CD4-positive, alpha-beta T cell treated with Interleukin-21 for 1 hour (primary cell): ENCODE measurements around the gene DENND1C.
"Not testable (repeated sequence)": the region's sequence is repeated elsewhere in the genome, so short reads cannot be mapped to it uniquely, and the experiment has no call there.

ENCODE experiments used
- DNase-seq: peaks from one replicate; pipeline ENCODE4 v3.0.0-alpha.2; 2020

The DENND1C gene

DNA sequence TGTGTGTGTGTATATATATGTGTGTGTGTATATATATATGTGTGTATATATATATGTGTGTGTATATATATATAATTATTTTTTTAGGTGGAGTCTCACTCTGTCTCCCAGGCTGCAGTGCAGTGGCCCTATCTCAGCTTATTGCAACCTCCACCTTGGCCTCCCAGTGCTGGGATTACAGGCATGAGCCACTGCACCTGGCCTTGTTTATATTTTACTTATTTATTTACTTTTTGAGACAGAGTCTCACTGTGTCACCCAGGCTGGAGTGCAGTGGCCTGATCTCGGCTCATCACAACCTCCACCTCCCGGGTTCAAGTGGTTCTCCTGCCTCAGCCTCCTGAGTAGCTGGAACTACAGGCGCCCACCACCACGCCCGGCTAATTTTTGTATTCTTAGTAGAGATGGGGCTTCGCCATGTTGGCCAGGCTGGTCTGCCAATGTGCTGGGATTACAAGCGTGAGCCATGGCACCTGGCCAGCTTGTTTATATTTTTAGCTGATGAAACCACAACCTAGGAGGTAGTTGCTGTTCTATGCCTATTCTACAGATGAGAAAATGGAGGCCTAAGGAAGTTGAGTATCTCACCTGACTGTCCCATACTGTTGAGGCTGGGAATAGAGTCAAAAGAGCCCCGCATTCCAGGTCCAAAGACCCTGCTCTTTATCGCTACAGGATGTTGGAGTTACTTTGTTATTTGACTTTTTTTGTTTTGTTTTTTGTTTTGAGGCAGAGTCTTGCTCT is 26.6 kb upstream of the DENND1C start:
- DNase-seq: not testable (repeated sequence)

DNA sequence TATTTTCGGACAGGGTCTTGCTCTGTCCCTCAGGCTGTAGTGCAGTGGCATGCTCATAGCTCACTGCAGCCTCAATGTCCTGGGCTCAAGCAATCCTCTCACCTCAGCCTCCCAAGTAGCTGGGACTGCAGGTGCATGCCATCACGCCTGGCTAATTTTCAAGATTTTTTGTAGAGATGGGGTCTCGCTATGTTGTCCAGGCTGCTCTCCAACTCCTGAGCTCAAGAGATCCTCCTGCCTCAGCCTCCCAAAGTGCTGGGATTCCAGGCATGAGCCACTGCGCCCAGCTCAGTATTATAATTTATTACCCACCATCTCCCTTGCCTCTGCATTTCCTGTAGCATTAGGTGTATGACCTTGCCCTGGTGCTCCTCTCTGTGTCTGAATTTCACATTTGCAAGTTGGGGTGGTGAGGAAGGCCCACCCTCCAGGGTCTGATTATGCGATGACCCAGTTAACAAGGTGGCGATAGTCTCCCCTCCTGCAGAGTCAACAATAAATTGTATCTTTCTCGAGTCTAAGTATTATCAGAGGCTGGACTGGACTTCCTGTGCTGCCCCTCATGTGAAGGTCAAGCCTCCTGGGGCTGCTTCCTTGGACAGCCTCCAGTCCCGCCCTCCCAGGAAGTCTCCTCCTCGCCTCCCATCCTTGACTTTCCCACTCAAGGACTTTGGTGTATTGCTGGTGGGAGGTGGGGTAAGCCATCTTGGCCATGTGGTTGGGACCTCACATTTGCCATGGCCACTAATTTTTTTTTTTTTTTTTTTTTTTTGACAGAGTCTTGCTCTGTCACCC is 22.0 kb upstream of the DENND1C start:
- no peak for DNase-seq

DNA sequence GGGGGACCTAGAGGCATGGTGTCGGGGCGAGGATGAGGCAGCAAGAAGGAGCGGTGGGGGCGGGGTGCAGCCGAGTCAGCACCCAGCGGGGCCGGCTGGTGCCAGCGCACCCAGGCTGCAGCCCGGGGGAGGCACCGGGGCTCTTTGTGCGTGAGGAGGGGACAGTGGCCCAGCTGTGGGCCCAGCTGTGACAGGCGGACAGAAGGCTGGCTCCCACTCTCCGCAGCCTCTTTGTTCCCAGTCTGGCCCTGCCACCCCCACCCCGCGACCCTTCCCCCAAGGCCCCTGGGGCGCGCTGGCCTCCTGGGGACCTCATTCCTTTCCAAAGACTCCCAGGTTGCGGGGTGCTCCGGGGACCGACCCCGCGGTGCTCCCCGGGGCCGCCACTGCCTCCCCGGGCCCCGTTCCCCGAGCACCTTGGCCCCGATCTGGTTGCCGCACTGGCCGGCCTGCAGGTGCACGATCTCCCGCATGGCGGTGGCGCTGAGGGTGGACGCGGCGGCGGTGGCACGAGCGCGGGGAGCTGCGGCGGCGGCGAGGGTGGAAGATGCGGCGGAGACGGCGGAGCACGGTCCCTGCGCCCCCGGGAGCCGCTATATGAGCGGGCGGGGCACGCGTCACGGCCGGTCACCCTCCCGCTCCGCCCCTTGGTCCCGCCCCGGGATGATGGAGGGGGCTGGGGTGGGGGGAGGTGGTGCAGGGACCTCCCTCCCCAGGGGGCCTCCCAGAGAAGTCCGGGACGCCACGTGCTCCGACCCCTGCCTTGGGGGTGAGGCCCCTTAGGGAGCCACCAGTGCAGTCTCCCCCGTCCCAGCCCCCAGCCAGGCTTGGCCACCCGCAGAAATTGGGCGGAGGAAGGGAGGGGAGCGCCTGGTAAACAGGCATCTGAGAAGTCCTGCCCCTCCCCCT is 20.4 kb upstream of the DENND1C start, which contains the start of gene TUBB4A:
Gene TUBB4A, minus strand, starts transcription at position 570 of the 909 bp plus-strand sequence. Its CDS starts 97 bp downstream, at position 473.
- DNase-seq: peak; percentile 49

DNA sequence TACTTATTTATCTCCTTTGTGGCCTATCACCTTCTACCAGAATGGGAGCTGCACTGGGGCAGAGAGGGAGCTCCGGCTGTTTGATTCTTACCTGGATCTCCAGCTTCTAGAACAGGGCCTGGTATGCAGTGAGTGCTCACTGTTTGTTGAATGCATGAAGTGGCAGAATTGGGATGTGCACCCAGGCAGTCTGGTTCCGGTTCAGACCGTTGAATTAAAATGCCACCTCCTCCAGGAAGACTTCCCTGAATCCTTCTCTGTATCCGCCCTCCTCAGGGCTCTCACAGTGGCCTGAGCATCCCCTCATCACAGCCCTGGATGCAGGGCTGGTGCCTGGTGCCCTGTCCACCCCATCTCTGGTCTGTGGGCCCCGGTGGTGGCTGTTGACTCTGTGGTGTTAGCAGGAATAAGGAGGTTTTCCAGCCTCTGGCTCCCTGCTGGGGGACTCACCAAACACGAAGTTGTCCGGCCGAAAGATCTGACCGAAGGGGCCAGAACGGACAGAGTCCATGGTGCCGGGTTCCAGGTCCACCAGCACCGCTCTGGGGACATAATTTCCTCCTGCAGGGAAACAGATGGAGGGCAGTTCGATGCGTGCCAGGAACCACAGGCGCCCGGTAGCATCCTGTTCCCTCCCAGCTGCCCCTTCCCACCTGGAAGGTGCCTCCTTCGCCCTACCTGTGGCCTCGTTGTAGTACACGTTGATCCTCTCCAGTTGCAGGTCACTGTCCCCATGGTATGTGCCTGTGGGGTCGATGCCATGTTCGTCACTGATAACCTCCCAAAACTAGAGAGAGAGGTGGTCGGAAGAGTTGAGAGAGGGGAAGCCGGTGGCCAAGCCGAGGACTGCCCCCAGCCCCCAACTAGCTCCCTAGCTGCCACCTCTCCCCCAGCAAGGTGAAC is 19.5 kb upstream of the DENND1C start:
- no peak for DNase-seq

DNA sequence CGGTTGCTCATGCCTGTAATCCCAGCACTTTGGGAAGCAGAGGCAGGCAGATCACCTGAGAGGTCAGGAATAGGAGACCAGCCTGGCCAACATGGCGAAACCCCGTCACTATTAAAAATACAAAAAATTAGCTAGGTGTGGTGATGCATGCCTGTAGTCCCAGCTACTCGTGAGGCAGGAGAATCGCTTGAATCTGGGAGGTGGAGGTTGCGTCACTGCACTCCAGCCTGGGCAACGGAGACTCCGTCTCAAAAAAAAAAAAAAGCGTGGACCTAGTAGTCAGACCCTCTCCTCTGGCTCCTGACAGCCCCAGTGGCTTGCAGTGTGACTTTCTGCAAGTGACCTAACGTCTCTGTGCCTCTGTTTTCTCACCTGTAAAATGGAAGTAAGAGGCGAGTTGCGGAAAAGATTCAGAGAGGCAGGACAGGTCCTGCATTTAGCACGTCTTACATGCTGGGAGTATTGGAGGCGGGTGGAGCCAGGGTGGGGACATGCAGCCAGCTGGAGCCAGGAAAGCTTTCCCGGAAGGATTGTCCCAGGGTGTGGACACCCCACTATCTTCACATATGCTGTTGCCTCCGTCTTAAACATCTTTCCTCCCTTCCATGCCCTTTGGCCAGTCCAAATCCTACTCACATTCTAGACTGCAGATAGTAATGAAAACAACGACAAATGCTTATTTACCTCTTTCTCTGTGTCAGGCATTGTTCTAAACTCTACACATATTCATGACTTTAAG is 17.6 kb upstream of the DENND1C start:
- DNase-seq: no peak

DNA sequence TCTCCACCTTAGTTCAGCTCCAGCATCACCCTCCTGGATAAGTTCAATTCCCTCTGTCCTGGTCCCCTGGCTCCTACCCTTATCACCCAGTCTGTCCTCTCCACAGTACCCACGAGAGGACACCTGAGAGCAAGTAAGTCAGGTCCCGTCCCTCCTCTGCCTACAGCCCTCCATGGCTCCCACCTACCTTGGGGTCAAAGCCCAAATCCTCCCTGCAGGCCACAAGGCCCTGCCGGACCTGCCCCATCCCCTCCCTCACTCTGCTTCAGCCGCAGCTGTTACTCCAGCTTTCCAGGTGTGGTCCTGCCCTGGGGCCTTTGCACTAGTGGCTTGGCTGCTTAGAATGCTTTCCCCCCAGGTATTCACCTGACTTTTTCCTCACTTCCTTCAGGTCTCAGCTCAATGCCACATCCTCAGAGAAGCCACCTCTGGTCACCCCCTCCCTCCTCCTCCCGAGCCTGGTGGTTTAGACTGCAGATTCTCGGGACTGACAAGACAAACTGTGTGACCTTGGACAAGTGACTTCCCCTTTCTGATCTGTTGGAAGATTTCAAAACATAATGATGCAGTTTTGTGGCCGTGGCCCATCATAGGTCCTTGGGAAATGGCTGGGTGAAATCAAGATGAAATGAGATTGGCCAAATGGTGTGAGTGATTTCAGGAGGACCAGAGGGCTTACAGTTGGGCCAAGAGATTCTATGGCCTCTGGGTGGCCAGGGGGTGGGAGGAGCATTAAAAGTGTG is 16.9 kb upstream of the DENND1C start:
- DNase-seq: no peak

DNA sequence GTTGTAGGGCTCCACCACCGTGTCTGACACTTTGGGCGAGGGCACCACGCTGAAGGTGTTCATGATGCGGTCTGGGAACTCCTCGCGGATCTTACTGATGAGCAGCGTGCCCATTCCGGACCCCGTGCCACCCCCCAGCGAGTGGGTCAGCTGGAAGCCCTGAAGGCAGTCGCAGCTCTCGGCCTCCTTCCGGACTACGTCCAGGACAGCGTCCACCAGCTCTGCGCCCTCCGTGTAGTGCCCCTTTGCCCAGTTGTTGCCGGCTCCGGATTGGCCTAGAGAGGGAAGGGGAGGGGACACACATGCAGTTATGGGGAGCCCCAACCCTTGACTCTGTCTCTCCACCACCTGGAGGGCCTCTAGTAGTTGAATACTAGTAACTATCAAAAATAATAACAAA is 14.4 kb upstream of the DENND1C start:
- DNase-seq: no peak

DNA sequence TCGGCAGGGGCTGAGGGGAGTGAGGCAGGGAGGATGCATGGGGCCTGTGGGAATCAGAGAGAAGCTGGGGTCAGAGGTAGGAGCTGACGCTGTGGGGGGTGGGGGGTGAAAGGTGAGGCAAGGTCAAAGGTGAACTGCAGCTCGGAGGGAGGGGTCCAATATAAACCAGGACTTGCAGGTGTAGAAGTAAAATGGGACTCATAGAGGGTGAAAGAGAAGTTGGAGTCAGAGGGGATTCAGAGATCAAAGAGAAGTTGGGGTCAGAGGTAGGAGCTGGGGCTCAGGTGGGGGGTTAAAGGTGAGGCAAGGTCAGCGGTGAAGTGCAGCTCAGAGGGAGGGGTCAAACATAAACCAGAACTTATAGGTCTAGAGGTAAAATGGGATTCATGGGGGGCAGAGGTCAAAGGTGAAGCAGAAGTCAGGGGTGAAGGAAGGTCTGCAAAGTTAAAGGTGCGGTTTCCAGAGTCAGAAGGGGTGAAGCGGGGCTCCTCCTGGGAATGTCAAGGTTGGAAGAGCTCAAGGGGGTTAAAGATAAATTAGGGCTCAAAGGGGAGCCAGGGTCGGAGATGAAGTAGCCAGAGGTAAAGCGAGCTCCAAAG is 12.9 kb upstream of the DENND1C start:
- DNase-seq: no peak

DNA sequence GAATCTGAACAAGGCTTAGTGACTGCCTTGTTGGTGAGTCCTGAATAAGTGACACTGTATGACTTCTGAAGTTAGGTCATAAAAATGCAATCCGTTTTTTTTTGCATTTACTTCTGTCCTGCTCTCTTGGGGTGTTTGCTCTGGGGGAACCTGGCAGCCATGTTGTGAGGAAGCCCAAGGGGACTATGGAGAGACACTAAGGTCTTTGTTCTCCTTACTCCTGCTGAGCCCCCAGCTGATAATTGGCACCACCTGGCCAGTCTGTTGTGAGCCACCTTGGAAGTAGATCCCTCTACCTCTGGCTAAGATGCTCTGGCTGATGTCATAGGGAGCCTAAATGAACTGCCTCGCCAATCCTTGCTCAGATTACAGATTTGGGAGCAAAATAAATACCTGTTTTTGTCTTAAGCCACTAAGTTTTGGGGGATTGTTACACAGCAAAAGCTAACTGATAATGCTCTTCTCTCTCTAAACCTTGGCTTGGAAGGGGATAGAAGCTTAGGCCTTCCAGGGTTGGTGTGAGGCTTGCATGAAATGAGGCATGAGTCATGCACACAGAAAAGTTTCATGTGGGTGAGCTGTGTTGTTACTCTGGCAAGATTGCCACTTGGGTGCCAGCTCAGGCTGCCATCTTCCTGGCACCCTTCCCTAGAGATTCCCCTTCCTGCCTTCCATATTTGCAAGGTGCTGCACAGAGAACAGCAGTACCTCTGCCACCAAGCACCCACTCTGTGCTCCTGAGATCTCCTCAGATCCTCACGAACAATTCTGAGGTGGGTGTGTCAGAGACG is 10.4 kb upstream of the DENND1C start:
- DNase-seq: no peak

DNA sequence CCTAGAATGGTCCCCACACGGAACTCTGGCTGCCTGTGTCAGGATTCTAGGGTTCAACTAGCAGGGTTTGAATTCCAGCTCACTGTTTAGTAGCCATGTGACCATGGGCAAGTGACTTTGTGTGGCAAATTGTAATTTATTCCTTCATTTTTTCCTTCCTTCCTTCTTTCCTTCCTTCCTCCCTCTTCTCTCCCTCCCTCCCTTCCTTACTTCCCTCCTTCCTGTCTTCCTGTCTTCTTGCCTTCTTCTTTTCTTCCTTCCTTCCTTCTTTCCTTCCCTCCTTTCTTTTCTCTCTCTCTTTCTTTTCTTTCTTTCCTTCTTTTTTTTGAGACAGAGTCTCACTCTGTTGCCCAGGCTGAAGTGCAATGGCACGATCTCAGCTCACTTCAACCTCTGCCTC is 8.5 kb upstream of the DENND1C start:
- no peak for DNase-seq

DNA sequence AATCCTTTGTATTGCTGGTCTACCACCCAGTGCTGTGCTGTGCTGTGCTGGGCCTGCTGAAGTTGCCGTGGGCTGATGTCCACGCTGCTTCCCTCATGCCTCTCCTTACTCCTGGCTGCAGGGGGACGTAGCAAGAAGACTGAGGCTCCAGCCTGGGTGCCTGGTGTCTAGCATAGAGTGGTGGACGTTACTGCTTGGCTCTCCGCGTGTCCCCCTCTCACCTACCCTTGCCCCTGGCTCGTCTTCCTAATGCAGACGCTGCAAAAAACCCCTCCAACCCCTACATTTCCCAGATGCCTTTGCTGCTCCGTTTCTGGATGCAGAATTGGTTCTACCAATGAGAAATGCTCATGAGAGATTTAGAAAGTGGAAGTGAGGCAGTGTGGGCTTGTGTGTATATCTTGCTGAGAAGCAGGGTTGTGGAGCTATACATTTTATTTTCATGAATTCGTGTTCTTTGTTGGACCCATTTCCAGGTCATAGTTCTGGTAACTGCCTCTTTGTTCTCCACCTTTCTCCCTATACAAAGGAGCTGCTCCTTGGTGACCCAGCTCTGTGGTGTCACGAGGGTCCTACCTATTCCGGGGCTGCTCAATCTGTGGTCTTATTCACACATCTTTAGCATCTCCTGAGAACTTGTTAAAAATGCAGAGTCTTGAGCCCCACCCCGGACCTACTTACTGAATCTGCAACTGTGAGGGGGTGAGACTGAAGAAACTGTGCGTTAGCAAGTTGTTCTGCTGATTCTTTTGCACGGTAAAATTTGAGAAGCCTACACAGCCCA is 7.9 kb upstream of the DENND1C start:
- peak; percentile 33 for DNase-seq

DNA sequence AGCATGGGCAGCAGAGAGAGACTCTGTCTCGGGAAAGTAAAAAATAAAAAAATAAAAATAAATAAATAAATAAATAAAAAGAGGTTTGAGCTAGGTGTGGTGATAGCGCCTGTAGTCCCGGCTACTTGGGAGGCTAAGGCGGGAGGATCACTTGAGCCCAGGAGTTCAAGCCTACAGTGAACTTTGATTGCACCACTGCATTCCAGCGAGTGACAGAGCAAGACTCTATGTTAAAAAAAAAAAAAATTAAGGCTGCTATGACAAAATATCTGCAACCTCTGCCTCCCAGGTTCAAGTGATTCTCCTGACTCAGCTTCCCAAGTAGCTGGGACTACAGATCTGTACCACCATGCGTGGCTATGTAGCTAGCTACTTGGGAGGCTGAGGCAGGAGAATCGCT is 3.2 kb upstream of the DENND1C start:
- no peak for DNase-seq

DNA sequence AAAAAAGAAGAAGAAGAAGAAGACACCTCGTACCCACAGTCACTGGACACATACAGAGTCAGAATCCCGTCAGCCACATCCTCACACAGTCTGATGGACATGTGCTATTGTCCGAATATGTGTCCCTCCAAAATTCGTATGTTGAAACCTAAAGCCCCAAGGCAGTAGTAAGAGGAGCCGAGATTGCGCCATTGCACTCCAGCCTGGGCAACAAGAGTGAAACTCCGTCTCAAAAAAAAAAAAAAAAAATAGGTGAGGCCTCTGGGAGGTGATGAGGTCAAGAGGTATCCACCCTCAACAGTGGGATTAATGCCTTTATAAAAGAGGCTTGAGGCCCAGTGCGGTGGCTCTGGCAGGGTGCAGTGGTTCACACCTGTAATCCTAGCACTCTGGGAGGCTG is 2.6 kb upstream of the DENND1C start:
- no peak for DNase-seq

DNA sequence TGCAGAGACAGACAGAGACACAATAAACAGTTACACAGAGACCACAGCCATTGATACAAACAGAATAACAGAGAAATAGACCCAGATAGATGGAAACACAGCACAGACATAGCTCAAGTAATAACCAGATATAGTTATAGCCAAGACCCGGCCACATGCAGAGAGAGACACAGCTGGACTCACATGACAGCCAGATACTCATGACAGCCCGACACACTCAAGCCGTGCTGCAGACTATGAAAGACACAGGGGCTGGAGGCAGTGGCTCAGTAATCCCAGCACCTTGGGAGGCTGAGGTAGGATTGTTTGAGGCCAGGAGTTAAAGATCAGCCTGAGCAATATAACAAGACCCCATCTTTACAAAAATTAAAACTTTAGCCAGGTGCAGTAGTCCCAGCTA is 1.6 kb upstream of the DENND1C start:
- no peak for DNase-seq

DNA sequence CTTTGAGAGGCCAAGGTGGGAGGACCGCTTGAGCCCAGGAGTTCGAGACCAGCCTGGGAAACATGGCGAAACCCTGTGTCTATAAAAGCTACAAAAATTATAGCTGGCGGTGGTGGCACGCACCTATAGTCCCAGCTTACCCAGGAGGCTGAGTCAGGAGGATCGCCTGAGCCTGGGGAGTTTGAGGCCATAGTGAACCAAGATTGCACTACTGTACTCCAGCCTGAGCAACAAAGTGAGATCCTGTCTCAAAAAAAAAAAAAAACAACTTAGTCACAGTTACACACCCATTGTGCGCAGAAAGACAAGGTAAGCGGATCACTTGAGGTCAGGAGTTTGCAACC is 728 bp upstream of the DENND1C start:
- no peak for DNase-seq

DNA sequence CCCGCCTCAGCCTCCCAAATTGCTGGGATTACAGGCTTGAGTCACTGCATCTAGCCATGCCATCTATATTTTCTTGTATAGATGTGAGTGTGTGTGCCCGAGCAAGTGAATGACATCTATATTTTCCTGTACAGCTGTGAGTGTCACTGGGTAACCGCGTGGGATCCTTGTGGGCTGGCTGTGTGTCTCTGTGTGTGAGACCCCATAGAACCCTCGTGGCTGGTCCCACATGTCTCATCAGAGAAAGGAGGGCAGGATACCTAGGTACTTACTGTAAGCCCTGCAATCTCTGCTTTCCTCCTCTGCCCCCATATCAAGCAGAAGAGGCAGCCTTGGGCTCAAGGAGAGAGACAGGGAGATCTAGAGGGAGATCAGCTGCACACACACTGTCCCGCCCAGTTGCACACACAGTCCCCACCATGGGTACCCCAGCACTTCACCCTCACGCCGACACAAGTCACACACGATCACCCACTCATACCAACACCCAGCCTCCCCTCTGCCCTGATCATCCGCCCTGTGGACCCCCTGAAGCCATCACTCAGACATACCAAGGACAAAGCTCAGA is 655 bp downstream of the DENND1C start:
- DNase-seq: peak; percentile 31

DNA sequence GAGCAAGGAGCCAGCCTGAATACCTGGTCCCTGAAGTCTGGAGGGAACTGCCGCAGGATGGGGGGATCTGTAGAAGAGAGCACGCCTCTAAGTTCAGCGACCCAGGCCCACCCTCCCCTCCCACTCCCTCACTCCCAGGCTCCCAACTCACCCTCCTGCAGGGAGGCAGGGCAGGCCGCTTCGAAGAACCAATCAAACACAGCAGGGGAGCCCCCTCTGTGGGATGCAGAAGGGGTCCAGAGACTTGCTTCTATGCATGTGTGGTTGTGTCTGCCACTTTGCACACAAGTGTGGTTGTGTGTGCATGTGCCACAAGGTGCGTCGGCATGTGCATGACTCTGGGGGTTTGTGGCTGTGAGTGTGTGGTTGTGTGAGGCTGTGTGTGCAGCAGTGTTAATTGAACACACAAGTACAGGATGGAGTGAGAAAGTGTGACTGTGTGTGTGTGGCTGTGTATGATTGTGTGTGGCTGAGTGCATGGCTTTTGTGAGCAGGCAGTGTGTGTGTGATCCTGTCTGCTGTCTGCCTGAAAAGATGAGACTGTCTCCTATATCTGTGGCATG is 1.7 kb downstream of the DENND1C start:
- no peak for DNase-seq

DNA sequence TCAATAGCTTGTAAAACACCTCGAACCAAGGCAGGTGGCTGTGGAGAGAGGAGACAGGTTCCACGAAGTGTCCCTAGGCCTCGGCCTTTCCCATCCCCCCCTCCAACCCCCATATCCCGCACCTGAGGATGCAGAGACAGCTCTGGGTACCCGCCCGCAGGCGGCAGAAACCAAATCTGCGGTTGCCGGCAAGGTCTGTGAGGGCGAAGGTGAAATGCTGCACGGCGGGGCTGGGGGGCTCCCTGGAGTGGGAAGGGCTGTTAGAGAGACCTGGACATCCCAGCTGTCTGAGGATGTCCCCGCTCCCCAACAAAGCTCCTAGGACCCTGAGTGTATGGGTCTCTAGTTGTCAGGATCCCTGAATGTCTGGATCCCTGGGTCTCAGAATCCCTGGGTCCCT is 2.8 kb downstream of the DENND1C start:
- DNase-seq: no peak
